GM18499 (cell line): ENCODE measurements around the gene DEF6.
A peak's percentile ranks its signal among the peaks of the same experiment; 100 is the strongest.

Source experiments
- ATAC-seq: cut with Tn5 transposase; IDR thresholded peaks from one replicate; pipeline ENCODE4 v1.9.1; 2021; ENCODE audit warnings: moderate number of reproducible peaks; ENCODE audit not compliant: insufficient read depth, unreplicated experiment

DEF6 gene

GRCh38 chr6:35297601-35298481, at the start of gene DEF6:
Gene DEF6, plus strand, starts transcription at chr6:35297818. Its CDS starts 39 bp downstream, at chr6:35297857.
- ATAC-seq = peak; percentile 48

- no peak for ATAC-seq
Measured at GRCh38 chr6:35248300-35248699, 49.3 kb upstream of the DEF6 start.

GRCh38 chr6:35248965-35249364, 48.7 kb upstream of the DEF6 start:
- no peak for ATAC-seq

- no peak for ATAC-seq
Measured at GRCh38 chr6:35251949-35252348, 45.7 kb upstream of the DEF6 start.

- no peak for ATAC-seq
Measured at GRCh38 chr6:35253249-35253648, 44.4 kb upstream of the DEF6 start.

GRCh38 chr6:35258336-35258735, 39.3 kb upstream of the DEF6 start:
- ATAC-seq = no peak

GRCh38 chr6:35258858-35259193, 38.8 kb upstream of the DEF6 start:
- ATAC-seq = no peak

- peak; percentile 42 for ATAC-seq
Measured at GRCh38 chr6:35259194-35259947, 38.2 kb upstream of the DEF6 start, which contains the start of gene ZNF76. Gene ZNF76, plus strand, starts transcription at chr6:35259735. Its CDS starts 21,417 bp downstream, at chr6:35281152.

GRCh38 chr6:35259948-35260590, 37.5 kb upstream of the DEF6 start:
- ATAC-seq = peak; percentile 16

- ATAC-seq = no peak
Measured at GRCh38 chr6:35260591-35261570, 36.7 kb upstream of the DEF6 start.

GRCh38 chr6:35262596-35262995, 35.0 kb upstream of the DEF6 start:
- no peak for ATAC-seq

GRCh38 chr6:35264550-35265274, 32.9 kb upstream of the DEF6 start:
- no peak for ATAC-seq

GRCh38 chr6:35265523-35265922, 32.1 kb upstream of the DEF6 start:
- no peak for ATAC-seq

- no peak for ATAC-seq
Measured at GRCh38 chr6:35267446-35267845, 30.2 kb upstream of the DEF6 start.

GRCh38 chr6:35267897-35268296, 29.7 kb upstream of the DEF6 start:
- ATAC-seq = no peak

- no peak for ATAC-seq
Measured at GRCh38 chr6:35272005-35272404, 25.6 kb upstream of the DEF6 start.

GRCh38 chr6:35273822-35274559, 23.6 kb upstream of the DEF6 start:
- no peak for ATAC-seq

- no peak for ATAC-seq
Measured at GRCh38 chr6:35275744-35276260, 21.8 kb upstream of the DEF6 start.
